ENCODE data around the gene LIPA.

- TF ChIP-seq, protein P1, sequence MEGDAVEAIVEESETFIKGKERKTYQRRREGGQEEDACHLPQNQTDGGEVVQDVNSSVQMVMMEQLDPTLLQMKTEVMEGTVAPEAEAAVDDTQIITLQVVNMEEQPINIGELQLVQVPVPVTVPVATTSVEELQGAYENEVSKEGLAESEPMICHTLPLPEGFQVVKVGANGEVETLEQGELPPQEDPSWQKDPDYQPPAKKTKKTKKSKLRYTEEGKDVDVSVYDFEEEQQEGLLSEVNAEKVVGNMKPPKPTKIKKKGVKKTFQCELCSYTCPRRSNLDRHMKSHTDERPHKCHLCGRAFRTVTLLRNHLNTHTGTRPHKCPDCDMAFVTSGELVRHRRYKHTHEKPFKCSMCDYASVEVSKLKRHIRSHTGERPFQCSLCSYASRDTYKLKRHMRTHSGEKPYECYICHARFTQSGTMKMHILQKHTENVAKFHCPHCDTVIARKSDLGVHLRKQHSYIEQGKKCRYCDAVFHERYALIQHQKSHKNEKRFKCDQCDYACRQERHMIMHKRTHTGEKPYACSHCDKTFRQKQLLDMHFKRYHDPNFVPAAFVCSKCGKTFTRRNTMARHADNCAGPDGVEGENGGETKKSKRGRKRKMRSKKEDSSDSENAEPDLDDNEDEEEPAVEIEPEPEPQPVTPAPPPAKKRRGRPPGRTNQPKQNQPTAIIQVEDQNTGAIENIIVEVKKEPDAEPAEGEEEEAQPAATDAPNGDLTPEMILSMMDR (conservative IDR thresholded peaks at IDR 0.05; ENCODE audit: low read depth, low read length): no peak
- TF ChIP-seq RCOR1 (IDR thresholded peaks at IDR 0.05; ENCODE audit: insufficient replicate concordance, low read length): no peak
- no peak for TF ChIP-seq MXI1 (IDR thresholded peaks at IDR 0.05; ENCODE audit: borderline replicate concordance, low read depth, low read length)
- no peak for TF ChIP-seq POLR2A (IDR thresholded peaks at IDR 0.05; ENCODE audit: low read depth, low read length)
- TF ChIP-seq BHLHE40 (IDR thresholded peaks at IDR 0.05; ENCODE audit: low read depth, low read length): no peak
- no peak for TF ChIP-seq CEBPB (IDR thresholded peaks at IDR 0.05; ENCODE audit: low read depth, low read length)
- TF ChIP-seq RAD21 (IDR thresholded peaks at IDR 0.05; ENCODE audit: low read length): no peak
- TF ChIP-seq CHD1 (IDR thresholded peaks at IDR 0.05; ENCODE audit: low read depth, low read length): no peak
- no peak for TF ChIP-seq RFX5 (IDR thresholded peaks at IDR 0.05; ENCODE audit: low read depth, low read length)
- TF ChIP-seq SMC3 (IDR thresholded peaks at IDR 0.05; ENCODE audit: low read depth, low read length): no peak
- TF ChIP-seq MAFK (IDR thresholded peaks at IDR 0.05; ENCODE audit: low read depth, low read length): no peak
- TF ChIP-seq MAZ (IDR thresholded peaks at IDR 0.05; ENCODE audit: borderline replicate concordance, low read depth, low read length): no peak
Measured at GRCh38 chr10:89299031-89299430, 47.5 kb upstream of the LIPA start.

Data from IMR-90 (cell line).